ENCODE results near the gene TYMP. TPM values are rescaled to one million over a fixed set of nuclear protein-coding genes. Genes with fewer than 3 reads are reported as not detected.
A peak's percentile ranks its signal among the peaks of the same experiment; 100 is the strongest.

Gene TYMP
- total and polyA plus RNA-seq, 8 donors = 14.3 to 162 (median 70.2) TPM

DNA sequence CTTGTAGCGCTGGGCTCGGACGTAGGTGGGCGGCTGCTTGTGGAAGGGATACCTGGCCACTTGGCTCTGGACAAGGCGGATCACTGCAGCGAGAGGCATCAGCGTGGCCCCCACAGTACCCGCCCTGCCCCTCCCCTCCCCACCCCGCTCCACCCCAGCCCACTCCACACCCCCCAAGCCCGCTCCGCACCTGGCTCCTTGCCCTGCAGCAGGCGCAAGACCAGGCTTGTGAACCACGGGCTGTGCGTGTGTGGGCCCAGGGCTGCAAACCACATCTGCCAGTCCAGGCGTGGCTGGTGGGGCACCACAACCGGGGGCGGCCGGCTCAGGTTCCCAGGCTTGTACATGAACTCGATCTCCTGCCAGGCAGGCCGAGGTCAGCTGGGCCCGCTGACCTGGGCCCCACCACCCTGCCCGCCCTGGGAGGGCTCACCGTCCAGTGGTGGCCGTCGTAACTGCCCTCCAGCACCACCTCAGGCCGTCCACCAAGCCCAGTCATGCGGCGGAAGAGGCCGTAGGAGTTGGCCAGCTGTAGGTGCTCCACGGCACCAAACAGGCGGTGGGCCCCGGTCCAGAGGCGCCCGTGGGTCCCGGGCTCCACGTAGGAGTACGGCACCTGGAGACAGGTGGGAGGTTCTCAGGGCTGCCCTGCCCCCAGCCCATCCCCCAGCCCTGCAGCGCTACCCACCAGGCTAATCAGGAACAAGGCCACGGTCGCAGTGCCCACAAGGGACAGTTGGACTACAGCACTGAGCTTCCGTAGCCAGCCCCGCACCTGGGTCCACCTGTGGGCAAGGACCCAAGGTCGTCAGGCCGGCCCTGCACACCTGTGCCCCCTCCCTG, 25.2 kb downstream of the TYMP start:
- Histone ChIP-seq H3K36me3 (peaks cover 27 to 40% (median 39%) of the 10 kb centered on the region in 4 donors), H3K27me3 (no peaks in the 10 kb centered on the region), H3K4me3 (no peak overlapping the region), H3K27ac (no peak overlapping the region), H3K4me1 (peaks cover 22 to 39% (median 33%) of the 10 kb centered on the region in 4 donors), H3K9me3 (no peaks in the 10 kb centered on the region)
- TF ChIP-seq POLR2A (IDR thresholded peaks at IDR 0.05) (no peak), POLR2AphosphoS5 (IDR thresholded peaks at IDR 0.05) (no peak), EP300 (IDR thresholded peaks at IDR 0.05) (no peak)
- TF ChIP-seq, protein P1, sequence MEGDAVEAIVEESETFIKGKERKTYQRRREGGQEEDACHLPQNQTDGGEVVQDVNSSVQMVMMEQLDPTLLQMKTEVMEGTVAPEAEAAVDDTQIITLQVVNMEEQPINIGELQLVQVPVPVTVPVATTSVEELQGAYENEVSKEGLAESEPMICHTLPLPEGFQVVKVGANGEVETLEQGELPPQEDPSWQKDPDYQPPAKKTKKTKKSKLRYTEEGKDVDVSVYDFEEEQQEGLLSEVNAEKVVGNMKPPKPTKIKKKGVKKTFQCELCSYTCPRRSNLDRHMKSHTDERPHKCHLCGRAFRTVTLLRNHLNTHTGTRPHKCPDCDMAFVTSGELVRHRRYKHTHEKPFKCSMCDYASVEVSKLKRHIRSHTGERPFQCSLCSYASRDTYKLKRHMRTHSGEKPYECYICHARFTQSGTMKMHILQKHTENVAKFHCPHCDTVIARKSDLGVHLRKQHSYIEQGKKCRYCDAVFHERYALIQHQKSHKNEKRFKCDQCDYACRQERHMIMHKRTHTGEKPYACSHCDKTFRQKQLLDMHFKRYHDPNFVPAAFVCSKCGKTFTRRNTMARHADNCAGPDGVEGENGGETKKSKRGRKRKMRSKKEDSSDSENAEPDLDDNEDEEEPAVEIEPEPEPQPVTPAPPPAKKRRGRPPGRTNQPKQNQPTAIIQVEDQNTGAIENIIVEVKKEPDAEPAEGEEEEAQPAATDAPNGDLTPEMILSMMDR (IDR thresholded peaks at IDR 0.05) = no peak
- peak in 1 of 2 donors; percentile 21 for DNase-seq
- intact Hi-C loops (cut with DNase I; ENCODE audit: low total_unique reads) = loop anchor here (10.0 kb wide), 1 partner anchor 250 kb away; the partner anchor contains the start of gene HDAC10
- 86 to 97% (median 91%) methylated on average over 23 to 44 of the region's 44 CpGs for WGBS, 5 donors

DNA sequence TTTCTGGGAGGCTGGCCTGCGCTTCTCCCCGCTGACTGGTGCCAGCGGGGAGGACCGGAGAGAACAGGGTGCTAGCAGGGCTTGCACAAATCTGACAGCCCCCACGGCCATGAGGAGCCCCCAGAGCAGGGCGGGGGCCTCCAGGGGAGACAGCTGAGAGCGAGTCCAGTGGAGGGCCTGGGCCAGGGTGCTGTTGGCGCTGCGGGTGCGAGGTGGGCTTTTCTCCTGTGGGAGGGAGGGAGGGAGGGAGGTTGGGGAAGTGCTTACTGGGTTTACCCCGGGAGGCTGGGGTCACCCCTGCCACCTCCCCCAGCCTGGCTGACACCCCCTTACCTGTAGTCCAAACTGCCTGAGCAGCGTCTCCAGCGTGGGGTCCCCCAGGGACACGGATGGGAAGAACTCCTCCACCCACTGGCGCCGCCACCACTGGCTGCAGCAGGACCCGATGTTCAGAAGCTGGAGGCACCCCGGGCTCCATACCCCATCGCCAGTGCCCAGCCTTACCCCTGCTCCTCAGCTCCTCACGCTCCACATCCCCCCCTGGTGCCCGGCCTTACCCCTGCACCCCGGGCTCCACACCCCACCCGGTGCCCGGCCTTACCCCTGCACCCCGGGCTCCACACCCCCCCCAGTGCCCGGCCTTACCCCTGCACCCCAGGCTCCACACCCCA, 26.2 kb downstream of the TYMP start:
- Histone ChIP-seq H3K4me3 (no peak overlapping the region), H3K27ac (no peak overlapping the region), H3K27me3 (no peaks in the 10 kb centered on the region), H3K9me3 (no peaks in the 10 kb centered on the region), H3K4me1 (peaks cover 12 to 30% (median 26%) of the 10 kb centered on the region in 4 donors), H3K36me3 (peaks cover 27 to 40% (median 39%) of the 10 kb centered on the region in 4 donors)
- TF ChIP-seq, protein P1 (IDR thresholded peaks at IDR 0.05) = no peak
- TF ChIP-seq EP300 (IDR thresholded peaks at IDR 0.05) (no peak), POLR2A (IDR thresholded peaks at IDR 0.05) (no peak), POLR2AphosphoS5 (IDR thresholded peaks at IDR 0.05) (no peak)
- peak in 1 of 2 donors; percentile 18 for DNase-seq
- 87 to 94% (median 88%) methylated on average over 11 to 24 of the region's 26 CpGs for WGBS, 5 donors
- intact Hi-C loops (cut with DNase I; ENCODE audit: low total_unique reads) = loop anchor here (10.0 kb wide), 1 partner anchor 249 kb away; the partner anchor contains the start of gene HDAC10

DNA sequence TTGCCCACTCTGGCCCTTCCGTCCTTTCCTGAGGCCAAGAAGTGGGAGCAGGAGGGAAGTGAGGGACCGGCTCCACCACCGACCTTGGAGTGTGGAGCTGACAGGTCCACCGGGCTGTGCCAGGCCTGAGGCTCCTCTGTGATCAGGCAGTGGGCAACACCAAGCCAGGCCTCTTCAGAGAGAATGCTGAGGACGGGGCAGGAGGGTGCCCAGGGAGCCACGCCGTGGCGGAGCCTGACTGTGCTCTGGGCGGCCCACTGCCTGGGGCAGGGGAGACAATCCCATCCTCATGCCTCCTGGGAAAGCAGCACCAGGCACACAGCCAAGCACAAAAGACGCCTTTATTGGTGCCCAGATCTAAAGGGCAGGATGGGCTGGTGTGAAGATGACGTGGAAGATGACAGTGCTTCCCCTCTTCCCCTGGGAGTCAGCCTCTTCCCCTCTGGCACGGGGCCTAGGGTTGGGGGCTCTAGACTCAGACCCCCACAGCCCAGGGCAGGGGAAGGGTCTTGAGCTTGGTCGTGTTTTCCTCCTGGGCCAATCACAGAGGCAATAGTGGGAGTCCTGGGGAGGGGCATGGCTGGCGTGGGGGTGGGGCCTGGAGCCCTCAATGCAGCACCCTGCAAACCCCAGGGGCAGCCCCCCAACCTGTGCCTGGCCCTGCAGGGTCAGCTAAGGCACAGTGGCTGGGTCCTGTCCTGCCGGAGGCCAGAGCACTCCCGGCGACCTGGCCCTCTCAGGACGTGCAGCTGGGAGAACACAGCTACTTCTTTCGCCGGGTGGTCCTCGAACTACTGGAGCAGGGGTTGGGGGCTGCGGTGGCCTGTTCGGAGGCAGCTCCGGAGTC, 27.0 kb downstream of the TYMP start:
- Histone ChIP-seq H3K9me3 (no peaks in the 10 kb centered on the region), H3K27ac (no peak overlapping the region), H3K4me3 (no peak overlapping the region), H3K27me3 (peaks cover 0 to 1% (median 0%) of the 10 kb centered on the region in 3 donors), H3K36me3 (peaks cover 27 to 40% (median 39%) of the 10 kb centered on the region in 4 donors), H3K4me1 (peaks cover 11 to 35% (median 26%) of the 10 kb centered on the region in 4 donors)
- TF ChIP-seq POLR2AphosphoS5 (IDR thresholded peaks at IDR 0.05) = no peak
- TF ChIP-seq EP300 (IDR thresholded peaks at IDR 0.05) = no peak
- TF ChIP-seq, protein P1 (IDR thresholded peaks at IDR 0.05) = no peak
- TF ChIP-seq POLR2A (IDR thresholded peaks at IDR 0.05) = no peak
- 83 to 91% (median 88%) methylated on average over 19 to 24 of the region's 24 CpGs for WGBS, 5 donors
- DNase-seq = peak in 1 of 2 donors; percentile 9
- intact Hi-C loops (cut with DNase I; ENCODE audit: low total_unique reads) = loop anchor here (10.0 kb wide), 1 partner anchor 248 kb away; the partner anchor contains the start of gene HDAC10
